ENCODE measurements around the gene DCST1.

Gene DCST1

DNA sequence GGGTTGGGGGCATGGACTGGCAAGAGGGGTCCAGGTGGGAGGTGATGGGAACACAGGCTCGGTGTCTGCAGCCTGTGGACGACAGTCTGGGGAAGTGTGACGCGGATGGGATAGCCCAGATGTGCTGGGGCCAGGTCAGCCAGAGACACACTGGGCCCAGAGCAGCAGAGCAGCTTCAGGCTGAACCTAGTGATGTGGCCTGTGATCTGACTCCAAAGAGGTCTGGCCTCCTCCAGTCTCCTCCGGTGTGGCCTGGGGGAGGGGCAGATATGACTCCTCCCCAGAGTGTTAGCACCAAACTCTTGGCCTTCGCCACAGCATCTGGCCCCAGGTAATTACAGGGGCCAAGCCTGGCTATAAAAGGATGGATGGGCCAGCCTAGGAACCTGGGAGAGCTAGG is 58.5 kb downstream of the DCST1 start:
- no peaks in the 10 kb centered on the region for H3K9me3 ChIP-seq (ENCODE audit: control insufficient read depth, insufficient read depth, low read length)
- no peaks in the 10 kb centered on the region for H3K27me3 ChIP-seq (ENCODE audit: control insufficient read depth, insufficient read depth, low read length)
- WGBS (ENCODE audit: insufficient coverage, insufficient read length): no CpG with 5 or more reads among the region's 6 CpGs
- H3K4me1 ChIP-seq (ENCODE audit: control insufficient read depth, insufficient read depth, low read length): peaks cover 8% of the 10 kb centered on the region; the same call in 1 of the 2 replicates
- no peak overlapping the region for H3K27ac ChIP-seq (ENCODE audit: low read length)
- no peaks in the 10 kb centered on the region for H3K36me3 ChIP-seq (ENCODE audit: control insufficient read depth, insufficient read depth, low read length)
- DNase-seq (ENCODE audit: low read depth, low spot score): no peak
- no peak overlapping the region for H3K4me3 ChIP-seq (ENCODE audit: low read length)

DNA sequence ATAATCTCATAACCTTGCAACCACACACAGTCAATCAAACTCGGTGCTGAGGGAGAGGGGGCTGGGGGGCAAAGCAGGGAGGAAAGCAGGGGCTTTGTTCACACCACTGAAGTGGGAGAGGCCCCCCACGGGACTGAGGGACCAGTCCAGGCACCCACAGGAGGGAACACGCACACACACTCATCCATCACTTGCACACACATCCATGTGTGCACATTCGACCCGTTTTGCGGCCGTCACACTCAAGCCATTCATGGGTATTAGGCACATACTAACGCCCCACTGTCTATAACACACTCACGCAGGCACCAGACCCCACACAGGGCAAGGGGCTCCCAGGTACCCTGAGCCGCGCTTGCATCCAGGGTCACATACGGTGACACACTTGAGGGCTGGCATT is 59.0 kb downstream of the DCST1 start:
- Histone ChIP-seq H3K4me1 (ENCODE audit: control insufficient read depth, insufficient read depth, low read length) (peaks cover 8% of the 10 kb centered on the region; the same call in 1 of the 2 replicates), H3K9me3 (ENCODE audit: control insufficient read depth, insufficient read depth, low read length) (no peaks in the 10 kb centered on the region), H3K4me3 (ENCODE audit: low read length) (no peak overlapping the region), H3K27ac (ENCODE audit: low read length) (no peak overlapping the region), H3K36me3 (ENCODE audit: control insufficient read depth, insufficient read depth, low read length) (no peaks in the 10 kb centered on the region), H3K27me3 (ENCODE audit: control insufficient read depth, insufficient read depth, low read length) (no peaks in the 10 kb centered on the region)
- DNase-seq (ENCODE audit: low read depth, low spot score): no peak
- no CpG with 5 or more reads among the region's 12 CpGs for WGBS (ENCODE audit: insufficient coverage, insufficient read length)

DNA sequence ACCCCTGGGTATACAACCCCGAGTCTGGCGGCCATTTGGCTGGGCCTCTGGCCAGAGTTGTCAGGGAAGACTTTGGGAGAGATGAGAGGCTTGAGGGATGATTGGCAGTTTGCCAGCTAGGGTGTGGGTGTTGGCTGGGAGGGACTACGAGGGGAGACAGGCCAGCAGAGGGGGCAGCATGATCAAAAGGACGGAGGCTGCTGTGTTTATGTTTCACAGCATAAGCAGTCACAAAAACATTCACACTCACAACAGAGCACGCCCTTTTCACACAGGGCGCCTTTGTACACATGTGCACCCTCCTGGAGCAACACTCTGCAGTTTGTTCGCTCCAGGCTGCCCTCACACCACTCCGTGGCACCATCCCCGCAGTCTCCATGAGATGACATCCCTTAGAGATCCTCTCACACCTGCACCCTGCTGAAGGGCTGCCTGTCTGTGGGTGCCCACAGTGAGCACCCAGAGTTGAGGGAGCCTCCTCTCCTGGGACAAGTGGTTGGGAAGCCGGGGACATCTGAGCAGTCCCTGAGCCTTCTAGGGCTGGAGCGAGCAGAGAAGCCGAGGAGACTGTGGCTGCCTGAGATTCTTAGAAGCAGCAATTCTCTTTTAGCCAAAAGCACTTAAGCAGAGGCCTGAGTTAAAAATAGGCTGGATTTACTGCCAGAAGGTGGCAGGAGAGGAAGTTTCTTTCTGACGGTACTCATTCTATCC is 60.4 kb downstream of the DCST1 start:
- Histone ChIP-seq H3K4me1 (ENCODE audit: control insufficient read depth, insufficient read depth, low read length) (peaks cover 8% of the 10 kb centered on the region; the same call in 1 of the 2 replicates), H3K36me3 (ENCODE audit: control insufficient read depth, insufficient read depth, low read length) (no peaks in the 10 kb centered on the region), H3K27ac (ENCODE audit: low read length) (no peak overlapping the region), H3K4me3 (ENCODE audit: low read length) (no peak overlapping the region), H3K27me3 (ENCODE audit: control insufficient read depth, insufficient read depth, low read length) (no peaks in the 10 kb centered on the region), H3K9me3 (ENCODE audit: control insufficient read depth, insufficient read depth, low read length) (no peaks in the 10 kb centered on the region)
- DNase-seq (ENCODE audit: low read depth, low spot score): no peak
- WGBS (ENCODE audit: insufficient coverage, insufficient read length): no CpG with 5 or more reads among the region's 13 CpGs

DNA sequence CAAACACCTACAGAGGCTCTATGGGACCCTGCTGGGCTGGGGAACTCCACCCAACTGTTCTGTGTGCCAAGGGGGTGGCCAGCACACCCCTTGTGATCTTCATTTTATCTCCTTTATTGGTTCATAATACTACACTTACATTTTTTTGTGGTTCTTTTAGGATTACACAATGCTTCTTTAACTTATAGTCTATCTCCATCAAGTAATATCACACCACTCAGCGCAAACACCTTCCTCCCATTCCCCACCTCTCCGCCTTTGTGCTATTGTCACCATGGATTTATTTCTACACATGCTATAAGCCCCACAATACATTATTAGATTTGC is 61.0 kb downstream of the DCST1 start:
- no peaks in the 10 kb centered on the region for H3K36me3 ChIP-seq (ENCODE audit: control insufficient read depth, insufficient read depth, low read length)
- no CpG with 5 or more reads among the region's 2 CpGs for WGBS (ENCODE audit: insufficient coverage, insufficient read length)
- H3K27ac ChIP-seq (ENCODE audit: low read length): no peak overlapping the region
- no peak for DNase-seq (ENCODE audit: low read depth, low spot score)
- H3K4me3 ChIP-seq (ENCODE audit: low read length): no peak overlapping the region
- peaks cover 8% of the 10 kb centered on the region; the same call in 1 of the 2 replicates for H3K4me1 ChIP-seq (ENCODE audit: control insufficient read depth, insufficient read depth, low read length)
- no peaks in the 10 kb centered on the region for H3K27me3 ChIP-seq (ENCODE audit: control insufficient read depth, insufficient read depth, low read length)
- no peaks in the 10 kb centered on the region for H3K9me3 ChIP-seq (ENCODE audit: control insufficient read depth, insufficient read depth, low read length)

DNA sequence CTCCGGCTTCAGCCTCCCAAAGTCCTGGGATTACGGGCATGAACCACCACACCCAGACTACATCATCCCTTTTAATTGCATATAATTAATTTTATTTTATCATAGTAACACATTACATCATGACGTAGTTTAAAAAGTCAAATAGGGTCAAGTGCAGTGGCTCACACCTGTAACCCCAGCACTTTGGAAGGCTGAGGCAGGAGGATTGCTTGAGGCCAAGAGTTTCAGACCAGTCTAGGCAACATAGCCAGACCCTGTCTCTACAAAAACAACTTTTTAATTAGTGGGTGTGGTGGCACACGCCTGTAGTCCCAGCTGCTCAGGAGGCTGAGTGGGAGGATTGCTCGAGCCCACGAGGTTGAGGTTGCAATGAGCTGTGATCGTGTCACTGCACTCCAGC is 65.7 kb downstream of the DCST1 start:
- H3K27me3 ChIP-seq (ENCODE audit: control insufficient read depth, insufficient read depth, low read length): no peaks in the 10 kb centered on the region
- no peaks in the 10 kb centered on the region for H3K4me1 ChIP-seq (ENCODE audit: control insufficient read depth, insufficient read depth, low read length)
- H3K27ac ChIP-seq (ENCODE audit: low read length): no peak overlapping the region
- no peak overlapping the region for H3K4me3 ChIP-seq (ENCODE audit: low read length)
- WGBS (ENCODE audit: insufficient coverage, insufficient read length): no CpG with 5 or more reads among the region's 7 CpGs
- no peaks in the 10 kb centered on the region for H3K36me3 ChIP-seq (ENCODE audit: control insufficient read depth, insufficient read depth, low read length)
- DNase-seq (ENCODE audit: low read depth, low spot score): no peak
- no peaks in the 10 kb centered on the region for H3K9me3 ChIP-seq (ENCODE audit: control insufficient read depth, insufficient read depth, low read length)

All from iPS DF 6.9 (cell line).